ENCODE data around the gene GNB4.

GNB4 gene

DNA sequence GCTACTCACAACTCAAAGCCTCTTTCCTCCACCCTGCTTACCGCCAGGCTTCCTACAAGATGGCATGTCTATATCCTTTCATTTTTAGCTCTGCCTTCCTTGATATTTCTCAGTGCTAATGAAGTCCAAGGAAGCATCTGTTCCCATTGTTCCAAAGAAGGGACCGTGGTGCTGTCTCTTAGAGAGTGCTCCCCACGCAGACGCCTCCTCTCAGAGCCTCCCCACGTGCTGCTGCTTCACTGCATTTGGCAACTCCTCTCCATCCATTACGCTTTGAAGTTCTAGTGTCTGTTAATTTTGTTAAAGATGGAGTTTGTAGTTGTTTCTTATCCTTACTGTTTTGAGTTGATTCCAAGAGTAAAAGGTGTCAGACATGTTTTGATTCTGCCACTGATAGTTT lies 26.2 kb downstream of the GNB4 start:
- Histone ChIP-seq H3K79me2 (ENCODE audit: insufficient read depth, low read depth) (no peaks in the 10 kb centered on the region), H3K4me1 (ENCODE audit: low read depth, poor library complexity, severe bottlenecking) (no peaks in the 10 kb centered on the region), H3K27ac (no peak overlapping the region), H3K9ac (no peak overlapping the region), H3K27me3 (ENCODE audit: insufficient read depth, low read depth) (no peaks in the 10 kb centered on the region), H3K4me3 (IDR thresholded peaks at IDR 0.05; ENCODE audit: insufficient read depth, low read depth, low read length) (no peak overlapping the region), H3K4me2 (no peak overlapping the region), H4K20me1 (ENCODE audit: insufficient read depth) (no peaks in the 10 kb centered on the region), H3K36me3 (ENCODE audit: insufficient read depth) (no peaks in the 10 kb centered on the region), H2AFZ (ENCODE audit: low read depth) (no peak overlapping the region)
- TF ChIP-seq, protein P1, sequence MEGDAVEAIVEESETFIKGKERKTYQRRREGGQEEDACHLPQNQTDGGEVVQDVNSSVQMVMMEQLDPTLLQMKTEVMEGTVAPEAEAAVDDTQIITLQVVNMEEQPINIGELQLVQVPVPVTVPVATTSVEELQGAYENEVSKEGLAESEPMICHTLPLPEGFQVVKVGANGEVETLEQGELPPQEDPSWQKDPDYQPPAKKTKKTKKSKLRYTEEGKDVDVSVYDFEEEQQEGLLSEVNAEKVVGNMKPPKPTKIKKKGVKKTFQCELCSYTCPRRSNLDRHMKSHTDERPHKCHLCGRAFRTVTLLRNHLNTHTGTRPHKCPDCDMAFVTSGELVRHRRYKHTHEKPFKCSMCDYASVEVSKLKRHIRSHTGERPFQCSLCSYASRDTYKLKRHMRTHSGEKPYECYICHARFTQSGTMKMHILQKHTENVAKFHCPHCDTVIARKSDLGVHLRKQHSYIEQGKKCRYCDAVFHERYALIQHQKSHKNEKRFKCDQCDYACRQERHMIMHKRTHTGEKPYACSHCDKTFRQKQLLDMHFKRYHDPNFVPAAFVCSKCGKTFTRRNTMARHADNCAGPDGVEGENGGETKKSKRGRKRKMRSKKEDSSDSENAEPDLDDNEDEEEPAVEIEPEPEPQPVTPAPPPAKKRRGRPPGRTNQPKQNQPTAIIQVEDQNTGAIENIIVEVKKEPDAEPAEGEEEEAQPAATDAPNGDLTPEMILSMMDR (conservative IDR thresholded peaks at IDR 0.05; ENCODE audit: low read depth, low read length), result no peak

DNA sequence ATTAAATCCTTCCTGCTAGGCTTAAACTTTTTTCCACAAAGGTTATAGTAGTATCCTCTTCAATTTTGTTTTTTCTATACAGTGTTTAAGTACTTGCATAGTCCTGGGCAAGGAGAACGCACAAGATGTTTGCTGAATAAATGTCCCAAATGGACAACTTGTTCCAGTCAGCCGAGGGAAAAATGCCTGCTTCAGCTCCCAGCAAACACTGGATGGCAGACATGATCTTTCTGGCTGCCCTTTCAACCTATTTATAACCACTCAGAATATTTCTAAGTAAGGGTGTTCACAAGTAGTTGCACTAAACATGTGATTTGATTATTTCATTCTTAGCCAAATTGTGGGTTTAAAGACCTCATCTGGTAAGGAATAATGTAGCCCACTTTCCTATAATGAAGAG lies 29.8 kb downstream of the GNB4 start:
- no peak overlapping the region for H3K4me2 ChIP-seq
- H4K20me1 ChIP-seq (ENCODE audit: insufficient read depth), result no peaks in the 10 kb centered on the region
- H3K4me1 ChIP-seq (ENCODE audit: low read depth, poor library complexity, severe bottlenecking), result no peaks in the 10 kb centered on the region
- H2AFZ ChIP-seq (ENCODE audit: low read depth), result no peak overlapping the region
- H3K9ac ChIP-seq, result no peak overlapping the region
- TF ChIP-seq, protein P1 (conservative IDR thresholded peaks at IDR 0.05; ENCODE audit: low read depth, low read length), result no peak
- H3K36me3 ChIP-seq (ENCODE audit: insufficient read depth), result no peaks in the 10 kb centered on the region
- no peaks in the 10 kb centered on the region for H3K27me3 ChIP-seq (ENCODE audit: insufficient read depth, low read depth)
- no peaks in the 10 kb centered on the region for H3K79me2 ChIP-seq (ENCODE audit: insufficient read depth, low read depth)
- no peak overlapping the region for H3K27ac ChIP-seq
- no peak overlapping the region for H3K4me3 ChIP-seq (IDR thresholded peaks at IDR 0.05; ENCODE audit: insufficient read depth, low read depth, low read length)

DNA sequence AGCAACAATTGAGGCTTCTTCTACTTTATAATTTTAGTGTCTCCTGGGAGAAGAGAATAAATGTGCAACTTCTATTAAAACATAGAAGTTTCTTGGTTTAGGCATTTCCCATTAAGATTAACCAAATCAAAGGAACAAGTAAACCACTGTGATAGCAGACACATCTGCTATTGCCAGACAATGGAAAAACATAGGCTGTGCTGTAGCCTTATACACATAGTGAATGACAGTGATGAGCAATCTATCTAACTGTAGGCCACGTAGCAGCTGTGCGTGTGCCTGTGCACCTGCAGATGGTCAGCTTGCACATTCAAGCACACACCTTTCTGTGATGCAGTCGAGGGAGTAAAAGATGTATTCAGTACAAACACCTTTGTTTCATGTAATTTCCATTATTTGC lies 32.7 kb downstream of the GNB4 start:
- H3K9ac ChIP-seq, result no peak overlapping the region
- no peaks in the 10 kb centered on the region for H3K36me3 ChIP-seq (ENCODE audit: insufficient read depth)
- H3K27me3 ChIP-seq (ENCODE audit: insufficient read depth, low read depth), result no peaks in the 10 kb centered on the region
- no peaks in the 10 kb centered on the region for H3K4me1 ChIP-seq (ENCODE audit: low read depth, poor library complexity, severe bottlenecking)
- no peaks in the 10 kb centered on the region for H3K79me2 ChIP-seq (ENCODE audit: insufficient read depth, low read depth)
- no peak overlapping the region for H3K4me3 ChIP-seq (IDR thresholded peaks at IDR 0.05; ENCODE audit: insufficient read depth, low read depth, low read length)
- H3K27ac ChIP-seq, result no peak overlapping the region
- TF ChIP-seq, protein P1 (conservative IDR thresholded peaks at IDR 0.05; ENCODE audit: low read depth, low read length), result no peak
- no peak overlapping the region for H3K4me2 ChIP-seq
- no peak overlapping the region for H2AFZ ChIP-seq (ENCODE audit: low read depth)
- no peaks in the 10 kb centered on the region for H4K20me1 ChIP-seq (ENCODE audit: insufficient read depth)

DNA sequence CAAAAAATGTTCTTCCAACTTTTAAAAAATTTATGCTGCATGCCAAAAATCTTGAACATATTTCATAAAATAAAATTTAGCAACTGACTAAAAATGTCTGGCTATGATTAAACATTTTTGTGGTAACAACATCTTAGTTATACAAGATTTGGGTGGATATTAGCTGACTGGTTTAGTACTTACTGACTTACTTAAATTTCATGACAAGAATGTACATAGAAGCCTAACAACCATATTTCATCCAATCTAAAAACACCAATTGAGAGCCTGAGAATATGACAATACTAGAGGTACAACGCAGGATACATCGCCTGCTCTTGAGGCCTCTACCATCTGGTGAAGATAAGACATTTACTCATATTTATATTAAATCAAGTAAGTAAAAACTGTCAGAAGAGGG lies 34.6 kb downstream of the GNB4 start:
- H3K4me2 ChIP-seq, result no peak overlapping the region
- H3K79me2 ChIP-seq (ENCODE audit: insufficient read depth, low read depth), result no peaks in the 10 kb centered on the region
- H3K36me3 ChIP-seq (ENCODE audit: insufficient read depth), result no peaks in the 10 kb centered on the region
- H3K27me3 ChIP-seq (ENCODE audit: insufficient read depth, low read depth), result no peaks in the 10 kb centered on the region
- no peak overlapping the region for H3K27ac ChIP-seq
- H2AFZ ChIP-seq (ENCODE audit: low read depth), result no peak overlapping the region
- H3K9ac ChIP-seq, result no peak overlapping the region
- H3K4me3 ChIP-seq (IDR thresholded peaks at IDR 0.05; ENCODE audit: insufficient read depth, low read depth, low read length), result no peak overlapping the region
- H4K20me1 ChIP-seq (ENCODE audit: insufficient read depth), result no peaks in the 10 kb centered on the region
- TF ChIP-seq, protein P1 (conservative IDR thresholded peaks at IDR 0.05; ENCODE audit: low read depth, low read length), result no peak
- H3K4me1 ChIP-seq (ENCODE audit: low read depth, poor library complexity, severe bottlenecking), result no peaks in the 10 kb centered on the region

DNA sequence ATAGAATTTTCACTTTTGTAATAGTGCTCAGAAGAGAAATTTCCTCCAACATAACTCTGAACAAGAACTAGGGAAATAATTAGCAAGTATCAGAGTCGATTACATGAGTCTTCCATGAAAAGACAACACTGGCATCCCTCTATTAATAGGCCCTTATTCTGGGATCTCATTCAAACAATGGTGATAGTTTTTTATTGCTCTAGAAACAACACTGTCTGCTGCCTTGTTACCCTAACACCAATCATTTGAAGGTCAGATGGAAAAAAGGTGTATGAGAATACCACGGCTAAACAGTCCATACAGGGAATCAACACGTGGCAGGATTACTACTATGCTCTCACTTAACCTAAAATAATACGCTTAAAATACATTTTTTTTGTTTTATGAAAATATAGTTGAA lies 35.9 kb downstream of the GNB4 start:
- Histone ChIP-seq H3K27ac (no peak overlapping the region), H3K79me2 (ENCODE audit: insufficient read depth, low read depth) (no peaks in the 10 kb centered on the region), H3K4me1 (ENCODE audit: low read depth, poor library complexity, severe bottlenecking) (peaks cover 11% of the 10 kb centered on the region), H4K20me1 (ENCODE audit: insufficient read depth) (no peaks in the 10 kb centered on the region), H3K36me3 (ENCODE audit: insufficient read depth) (no peaks in the 10 kb centered on the region), H3K27me3 (ENCODE audit: insufficient read depth, low read depth) (no peaks in the 10 kb centered on the region), H3K4me2 (no peak overlapping the region), H2AFZ (ENCODE audit: low read depth) (no peak overlapping the region), H3K4me3 (IDR thresholded peaks at IDR 0.05; ENCODE audit: insufficient read depth, low read depth, low read length) (no peak overlapping the region), H3K9ac (no peak overlapping the region)
- TF ChIP-seq, protein P1 (conservative IDR thresholded peaks at IDR 0.05; ENCODE audit: low read depth, low read length), result no peak

Data from KMS-11 (cell line).